HuH-7.5 (cell line): Measurements from ENCODE around the gene TBL1X.
A peak's percentile ranks its signal among the peaks of the same experiment; 100 is the strongest.

Experiments used
- DNase-seq: peaks from one replicate; pipeline ENCODE4 v3.0.0; 2011; ENCODE audit warnings: low spot score

Gene TBL1X

GRCh38 chrX:9498236-9498635 is 33.4 kb downstream of the TBL1X start:
- no peak for DNase-seq

GRCh38 chrX:9500584-9500983 is 35.7 kb downstream of the TBL1X start:
- no peak for DNase-seq

GRCh38 chrX:9501362-9501761 is 36.5 kb downstream of the TBL1X start:
- no peak for DNase-seq

GRCh38 chrX:9503261-9503660 is 38.4 kb downstream of the TBL1X start:
- no peak for DNase-seq

- DNase-seq, result no peak
These were observed 45.5 kb downstream of the TBL1X start for GRCh38 chrX:9510366-9510765.

GRCh38 chrX:9510980-9511379 is 46.1 kb downstream of the TBL1X start:
- DNase-seq, result no peak

- no peak for DNase-seq
These were observed 50.6 kb downstream of the TBL1X start for GRCh38 chrX:9515489-9515888.

- DNase-seq, result no peak
These were observed 51.2 kb downstream of the TBL1X start for GRCh38 chrX:9515973-9516538.

GRCh38 chrX:9516635-9517034 is 51.8 kb downstream of the TBL1X start:
- no peak for DNase-seq

GRCh38 chrX:9518051-9518450 is 53.2 kb downstream of the TBL1X start:
- DNase-seq, result no peak

GRCh38 chrX:9518889-9519288 is 54.0 kb downstream of the TBL1X start:
- no peak for DNase-seq

GRCh38 chrX:9519546-9520216 is 54.8 kb downstream of the TBL1X start:
- no peak for DNase-seq

GRCh38 chrX:9520217-9520590 is 55.3 kb downstream of the TBL1X start:
- no peak for DNase-seq

- no peak for DNase-seq
These were observed 57.7 kb downstream of the TBL1X start for GRCh38 chrX:9522378-9523155.

GRCh38 chrX:9525511-9526248 is 60.8 kb downstream of the TBL1X start:
- no peak for DNase-seq

- DNase-seq, result no peak
These were observed 62.1 kb downstream of the TBL1X start for GRCh38 chrX:9526965-9527364.

- no peak for DNase-seq
These were observed 63.6 kb downstream of the TBL1X start for GRCh38 chrX:9528498-9528897.

GRCh38 chrX:9529223-9529622 is 64.4 kb downstream of the TBL1X start:
- no peak for DNase-seq

- DNase-seq, result peak; percentile 11
These were observed 66.0 kb downstream of the TBL1X start for GRCh38 chrX:9530848-9531274.

- DNase-seq, result no peak
These were observed 67.5 kb downstream of the TBL1X start for GRCh38 chrX:9532349-9532748.

- no peak for DNase-seq
These were observed 68.8 kb downstream of the TBL1X start for GRCh38 chrX:9533611-9534010.

GRCh38 chrX:9534686-9535085 is 69.8 kb downstream of the TBL1X start:
- DNase-seq, result no peak

GRCh38 chrX:9535101-9535500 is 70.2 kb downstream of the TBL1X start:
- no peak for DNase-seq
